ENCODE data around the gene HOXD8. TPM values are rescaled to one million over a fixed set of nuclear protein-coding genes. Genes with fewer than 3 reads are reported as not detected.

Gene HOXD8
- total RNA-seq, 1 experiment from 2014 or later, result not detected

GRCh38 chr2:176129813-176130146 is 275 bp downstream of the HOXD8 start:
- DNase-seq (ENCODE audit: low spot score), result no peak

DNA sequence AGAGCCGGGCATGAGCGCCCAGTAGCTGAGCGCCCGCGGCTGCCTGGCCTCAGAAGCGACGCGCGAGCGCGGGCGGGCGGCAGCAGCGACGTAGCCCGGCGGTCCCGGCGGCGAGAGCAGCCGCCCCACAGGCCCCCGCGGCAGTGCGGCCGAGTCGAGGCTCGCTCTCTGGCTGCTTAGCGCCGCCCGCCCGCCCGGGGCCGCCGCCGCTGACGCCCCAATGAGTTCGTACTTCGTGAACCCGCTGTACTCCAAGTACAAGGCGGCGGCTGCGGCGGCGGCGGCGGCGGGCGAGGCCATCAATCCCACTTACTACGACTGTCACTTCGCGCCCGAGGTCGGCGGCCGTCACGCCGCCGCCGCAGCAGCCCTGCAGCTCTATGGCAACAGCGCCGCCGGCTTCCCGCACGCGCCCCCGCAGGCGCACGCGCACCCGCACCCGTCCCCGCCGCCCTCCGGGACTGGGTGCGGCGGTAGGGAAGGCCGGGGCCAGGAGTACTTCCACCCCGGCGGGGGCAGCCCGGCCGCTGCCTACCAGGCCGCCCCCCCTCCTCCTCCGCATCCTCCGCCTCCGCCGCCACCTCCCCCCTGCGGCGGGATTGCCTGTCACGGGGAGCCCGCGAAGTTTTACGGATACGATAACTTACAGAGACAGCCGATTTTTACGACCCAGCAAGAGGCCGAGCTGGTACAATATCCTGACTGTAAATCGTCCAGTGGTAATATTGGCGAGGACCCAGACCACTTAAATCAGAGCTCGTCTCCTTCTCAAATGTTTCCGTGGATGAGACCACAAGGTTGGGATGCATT is 847 bp downstream of the HOXD8 start:
- DNase-seq (ENCODE audit: low spot score), result no peak

GRCh38 chr2:176130957-176131847 is 1.7 kb downstream of the HOXD8 start:
- no peak for DNase-seq (ENCODE audit: low spot score)

DNA sequence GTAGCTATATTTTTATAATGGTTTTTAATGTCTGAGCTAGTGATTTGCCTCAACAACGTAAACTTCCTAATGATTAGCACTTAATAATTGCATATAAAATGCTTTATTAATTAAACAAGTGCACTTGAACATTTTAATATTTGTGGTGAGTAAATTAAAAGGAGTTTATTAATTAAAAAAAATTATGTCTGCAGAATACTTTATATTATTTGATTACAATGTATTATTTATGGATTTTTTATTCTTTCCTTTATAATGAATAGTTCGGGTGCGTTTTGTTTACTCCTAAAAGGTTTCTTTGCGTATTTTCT is 2.3 kb downstream of the HOXD8 start:
- no peak for DNase-seq (ENCODE audit: low spot score)

DNA sequence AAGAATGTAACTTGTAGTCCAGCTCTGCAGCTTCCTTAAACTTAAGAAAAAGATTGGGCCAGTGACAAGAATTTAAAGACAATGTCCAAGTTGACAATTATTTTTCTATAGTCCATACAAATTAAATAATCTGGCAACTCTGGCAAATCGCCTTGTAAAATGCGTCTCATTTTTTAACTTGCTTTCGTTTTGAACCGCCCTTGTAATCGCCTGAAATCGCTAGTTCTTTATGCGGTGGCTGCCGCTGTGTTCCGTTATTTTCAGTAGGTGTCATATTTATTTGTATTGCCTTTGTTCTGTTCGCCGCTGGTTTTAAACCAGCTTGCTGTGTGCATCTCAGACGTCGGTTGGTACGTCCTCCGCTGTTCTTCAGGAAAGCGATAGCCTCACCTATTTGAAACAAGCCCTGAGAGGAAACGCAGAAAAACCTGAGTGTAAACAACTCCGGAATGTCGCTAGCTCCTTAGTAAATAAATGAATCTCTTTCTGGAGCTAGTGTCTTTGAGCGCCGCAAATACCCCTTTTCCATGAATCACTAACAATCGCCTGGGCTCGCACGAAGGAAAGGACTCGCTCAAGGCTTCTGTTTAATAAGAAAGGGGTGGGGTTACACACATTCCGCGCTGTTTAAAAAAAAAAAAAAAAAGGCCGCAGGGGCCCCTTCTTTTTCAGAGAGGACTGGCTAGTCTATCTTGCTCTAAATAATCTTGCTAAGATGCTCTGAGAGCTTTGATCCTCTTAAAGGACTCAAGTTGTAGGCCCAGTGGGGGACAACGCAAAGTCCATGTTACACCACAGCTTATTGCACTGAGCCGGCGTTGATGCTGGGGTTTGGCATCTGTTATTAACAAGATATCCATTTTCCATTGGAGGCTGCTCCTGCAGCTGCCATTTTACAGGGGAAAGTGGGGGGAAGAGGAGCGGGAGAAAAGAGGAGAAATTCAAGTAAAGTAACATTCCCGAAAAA is 3.0 kb downstream of the HOXD8 start:
- no peak for DNase-seq (ENCODE audit: low spot score)

- DNase-seq (ENCODE audit: low spot score), result no peak
Observed at GRCh38 chr2:176133389-176133788, 3.9 kb downstream of the HOXD8 start.

DNA sequence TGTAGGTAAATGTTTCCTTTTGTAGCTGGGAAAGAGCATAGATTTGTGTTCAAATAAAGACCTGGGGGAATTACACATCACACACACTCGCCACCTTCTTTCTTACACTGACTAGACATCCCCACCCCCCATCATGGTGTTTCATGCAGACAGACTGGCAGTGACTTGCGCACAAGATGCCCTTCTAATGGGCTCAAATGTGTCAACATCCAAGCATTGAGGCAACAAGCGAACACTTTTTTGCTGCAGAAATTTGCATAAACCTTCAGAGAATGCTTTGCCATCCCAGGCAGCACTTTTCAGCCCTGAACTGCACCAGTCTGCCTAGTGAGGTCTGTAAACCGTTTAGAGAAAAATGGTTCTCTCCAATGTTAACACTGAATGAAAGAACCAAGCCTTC is 4.5 kb downstream of the HOXD8 start:
- DNase-seq (ENCODE audit: low spot score), result no peak

DNA sequence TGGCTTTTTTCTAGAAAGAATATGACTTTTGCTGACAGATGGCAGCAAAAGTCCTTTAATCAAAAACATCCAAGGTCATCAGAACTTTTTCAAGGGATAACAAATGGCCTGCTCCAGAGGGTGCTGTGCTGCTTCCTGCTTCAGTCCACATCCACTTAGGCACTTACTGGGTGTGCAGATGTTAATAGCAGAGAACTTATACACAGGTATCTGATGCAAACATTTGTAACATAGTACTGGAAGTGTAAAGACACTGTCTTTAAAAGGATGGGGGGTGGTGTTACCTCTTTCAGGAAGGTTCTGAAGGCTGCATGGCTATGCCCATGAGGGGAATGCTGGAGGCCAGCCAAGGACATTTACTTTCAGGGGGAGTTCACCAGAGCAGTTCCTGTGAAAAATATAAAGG is 5.5 kb downstream of the HOXD8 start:
- DNase-seq (ENCODE audit: low spot score), result peak; percentile 39

DNA sequence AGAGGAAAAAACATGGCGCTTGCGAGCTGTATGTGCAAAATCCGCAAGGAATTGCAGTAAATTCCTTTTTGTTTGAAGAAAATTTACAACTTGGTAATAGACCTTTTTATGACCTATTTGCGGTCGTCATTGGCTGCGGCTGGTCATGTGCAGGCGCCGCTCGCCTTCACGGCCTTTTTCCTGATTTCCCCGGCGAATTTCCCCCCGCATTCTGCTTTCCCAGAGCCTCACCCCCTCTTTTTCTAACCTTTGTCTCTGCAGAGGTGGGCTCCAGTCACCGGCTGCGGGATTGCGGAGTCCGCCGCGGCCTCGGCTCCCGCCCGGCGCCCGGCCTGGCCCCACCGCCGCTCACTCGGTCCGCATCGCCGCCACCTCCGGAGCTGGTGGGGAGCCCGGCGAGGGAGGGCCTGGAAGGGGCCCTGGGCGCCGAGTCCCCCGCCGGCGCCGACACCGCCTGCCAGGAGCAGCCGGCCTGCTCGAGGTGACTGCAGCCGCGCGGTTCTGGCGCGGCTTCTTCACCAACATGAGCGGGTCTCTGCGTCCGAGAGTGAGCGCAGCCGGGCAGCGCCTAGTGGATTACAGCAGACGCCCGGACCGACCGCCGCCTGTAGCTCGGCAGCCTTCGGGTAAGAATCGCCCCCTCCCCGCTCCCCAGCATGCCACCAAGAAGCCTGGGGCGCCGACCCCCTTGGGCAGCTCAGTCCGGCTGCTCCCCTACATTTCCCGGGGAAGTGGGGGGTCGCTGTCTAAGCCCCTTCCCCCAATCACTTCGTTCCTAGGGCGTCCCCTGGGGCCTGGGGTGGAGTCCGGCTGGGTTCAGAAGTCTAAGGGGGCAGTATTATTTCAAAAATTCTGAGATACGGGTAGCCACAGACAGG is 7.1 kb downstream of the HOXD8 start:
- peak; percentile 26 for DNase-seq (ENCODE audit: low spot score)

- no peak for DNase-seq (ENCODE audit: low spot score)
Observed at GRCh38 chr2:176137252-176137580, 7.7 kb downstream of the HOXD8 start.

GRCh38 chr2:176137906-176138305 is 8.4 kb downstream of the HOXD8 start:
- DNase-seq (ENCODE audit: low spot score), result no peak

GRCh38 chr2:176138526-176138922 is 9.0 kb downstream of the HOXD8 start:
- no peak for DNase-seq (ENCODE audit: low spot score)

DNA sequence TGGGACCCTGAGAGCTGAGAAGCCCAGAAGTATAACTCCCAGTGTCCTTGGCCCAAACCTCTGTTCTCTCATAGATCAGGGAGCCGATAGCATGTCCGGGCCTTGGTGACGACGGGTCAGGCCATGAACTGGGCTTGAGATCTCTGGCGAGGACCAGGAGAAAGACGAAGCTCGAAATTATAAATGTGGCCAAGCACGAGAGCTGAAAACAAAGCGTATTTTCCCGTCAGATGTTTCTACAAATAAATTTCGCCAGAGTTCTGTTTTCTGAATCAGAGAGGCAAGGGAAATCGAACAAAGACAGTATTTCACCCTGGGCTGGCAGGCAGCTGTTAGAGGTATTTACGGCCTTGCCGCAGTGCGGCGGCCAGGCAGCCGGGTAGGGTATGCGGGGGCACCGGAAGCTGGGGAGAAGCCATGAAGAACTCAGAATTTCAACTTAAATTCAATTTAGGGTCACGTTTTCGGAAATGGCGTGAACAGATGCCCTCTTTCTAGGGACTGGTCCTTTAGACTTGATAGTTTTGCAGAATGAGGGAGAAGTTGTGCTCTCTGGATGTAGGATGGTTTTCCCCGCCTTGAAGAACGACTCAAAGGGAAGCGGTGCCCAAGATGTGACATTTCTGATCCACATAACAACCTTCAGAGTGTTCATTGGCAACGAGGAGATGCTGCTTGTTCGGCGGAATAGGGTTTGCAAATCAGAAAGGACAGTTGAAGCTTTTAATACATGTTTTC is 9.6 kb downstream of the HOXD8 start:
- DNase-seq (ENCODE audit: low spot score), result no peak

GRCh38 chr2:176139661-176140512 is 10.4 kb downstream of the HOXD8 start:
- no peak for DNase-seq (ENCODE audit: low spot score)

DNA sequence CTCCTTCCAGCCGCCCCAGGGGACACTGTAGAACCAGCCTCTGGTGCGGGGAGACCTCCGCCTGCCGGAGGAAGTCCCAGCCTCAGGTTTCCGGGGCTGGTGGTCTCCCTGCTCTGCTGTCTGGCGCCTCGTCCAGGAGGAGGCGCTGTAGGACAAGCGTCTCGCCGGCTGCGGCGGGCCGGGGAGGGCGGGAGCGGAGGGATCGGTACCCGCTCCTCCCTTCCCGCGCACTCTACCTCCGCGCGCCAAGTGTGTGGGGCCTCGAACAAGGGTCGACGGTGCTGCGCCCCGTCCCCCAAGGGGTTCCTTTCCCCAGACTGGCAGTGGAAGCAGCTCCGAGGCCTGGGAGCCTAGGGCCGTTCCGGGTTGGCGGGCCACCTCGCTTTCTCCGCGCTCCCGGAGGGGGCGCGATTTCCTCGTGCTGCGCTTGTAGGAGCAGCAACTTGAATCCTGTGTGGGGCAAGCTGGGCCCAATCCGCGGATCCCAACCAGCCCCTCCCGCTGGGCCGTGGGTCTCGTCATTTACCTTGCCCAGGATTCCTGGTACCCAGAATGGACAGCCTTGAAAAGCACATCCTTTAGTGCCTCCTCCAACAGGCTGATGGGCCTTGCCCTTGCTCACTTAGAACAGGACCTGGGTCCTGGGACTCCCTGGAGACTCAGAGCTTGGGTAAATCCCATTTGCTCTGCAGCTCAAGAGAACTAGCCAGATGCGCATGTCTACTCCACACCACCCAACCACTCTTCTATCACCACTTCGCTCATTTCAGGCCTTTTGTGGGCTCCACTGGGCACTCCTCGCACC is 11.2 kb downstream of the HOXD8 start:
- DNase-seq (ENCODE audit: low spot score), result peak; percentile 67

DNA sequence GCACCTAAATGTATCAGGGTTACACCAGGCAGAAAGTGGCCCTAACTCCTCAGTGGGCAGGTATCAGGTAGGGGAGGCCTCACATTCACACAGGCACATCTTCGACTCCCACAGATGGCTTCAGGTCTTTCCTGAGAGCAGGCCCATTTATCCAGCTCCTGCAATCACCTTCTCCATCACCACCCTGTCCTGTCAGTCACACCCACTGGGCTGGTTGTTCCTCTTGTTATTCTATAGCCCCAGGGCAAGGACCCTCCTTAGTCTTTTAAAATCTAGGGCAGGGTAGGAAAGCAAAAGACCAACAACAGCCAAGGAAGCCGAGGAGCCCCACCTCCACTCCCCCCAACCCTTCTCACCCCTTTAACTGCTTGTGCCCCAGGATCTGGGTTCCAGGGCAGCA is 12.8 kb downstream of the HOXD8 start:
- no peak for DNase-seq (ENCODE audit: low spot score)

DNA sequence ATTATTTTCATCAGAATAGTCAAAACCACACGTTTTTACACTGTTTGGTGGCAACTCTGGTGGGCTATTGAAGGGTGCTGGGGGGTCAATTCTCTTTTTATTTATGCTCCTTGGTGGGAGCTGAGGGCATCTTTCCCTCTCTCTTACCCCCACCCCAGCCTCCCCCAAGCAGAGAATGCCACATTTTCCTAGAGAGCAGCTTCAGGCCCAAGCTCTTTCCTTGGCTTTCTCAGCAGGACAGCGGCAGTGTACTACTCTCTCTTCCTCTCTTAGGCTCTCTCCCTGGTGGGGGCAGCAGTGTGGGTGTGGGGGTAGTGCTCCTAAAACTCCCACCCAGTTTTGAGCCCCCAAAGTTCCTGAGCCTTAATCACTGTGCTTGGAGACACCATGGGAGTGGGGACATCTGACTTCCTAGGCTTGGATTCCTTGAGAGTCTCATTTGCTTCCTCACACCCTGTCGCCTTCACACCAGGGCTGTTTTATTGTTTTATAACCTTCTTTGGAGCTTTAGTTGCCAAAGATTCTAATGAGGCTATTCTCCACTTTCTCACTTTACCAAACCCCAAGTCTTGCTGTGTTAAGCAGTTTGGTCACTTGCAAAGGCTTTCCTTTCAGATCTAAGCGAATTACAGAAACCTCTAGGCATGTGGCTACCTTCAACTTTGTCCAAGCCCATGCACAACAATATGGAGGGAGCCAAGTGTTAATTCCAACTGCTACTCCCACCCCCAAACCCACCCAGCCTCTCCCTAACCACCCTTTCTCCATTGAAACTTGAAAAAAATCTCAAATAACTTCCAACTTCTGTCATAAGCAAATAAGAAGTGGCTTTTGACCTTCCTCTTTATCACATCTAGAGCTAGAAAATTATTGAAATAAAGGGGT is 15.8 kb downstream of the HOXD8 start:
- DNase-seq (ENCODE audit: low spot score), result no peak

DNA sequence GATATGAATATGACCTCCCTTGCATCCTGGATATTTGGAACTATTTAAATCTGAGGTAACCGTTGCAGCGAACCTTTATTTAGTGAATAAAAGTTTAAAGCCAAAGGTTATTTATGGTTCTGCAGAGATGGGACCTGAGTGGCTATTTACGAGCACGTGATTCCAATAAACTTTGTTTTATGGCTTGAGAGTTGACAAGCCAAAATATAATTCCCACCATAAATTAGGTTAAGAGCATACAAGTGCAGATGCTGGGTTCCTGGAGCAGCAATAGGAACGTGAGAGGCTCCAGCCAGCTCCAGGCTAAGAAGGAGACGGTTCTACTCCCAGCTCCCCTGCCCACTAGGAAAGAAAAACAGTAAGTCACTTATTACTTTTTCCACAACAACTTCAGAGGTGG is 16.6 kb downstream of the HOXD8 start:
- no peak for DNase-seq (ENCODE audit: low spot score)

Measured in H4 (cell line).